Measurements from ENCODE around the gene AHCYL2. TPM values are rescaled to one million over a fixed set of nuclear protein-coding genes. Genes with fewer than 3 reads are reported as not detected.

Gene AHCYL2
- total RNA-seq, 1 experiment from 2014 or later: 23.2 TPM

- no peak overlapping the region for H3K56ac ChIP-seq (ENCODE audit: insufficient read length, low read depth, low read length)
- H4K8ac ChIP-seq (replicated peaks; ENCODE audit: insufficient read length, low read depth, low read length): no peak overlapping the region
- H3K9me3 ChIP-seq (ENCODE audit: control insufficient read depth, low read depth, low read length): no peaks in the 10 kb centered on the region
- H4K20me1 ChIP-seq (ENCODE audit: control insufficient read depth, insufficient read depth, insufficient read length): no peaks in the 10 kb centered on the region
- no peak overlapping the region for H3K23ac ChIP-seq (ENCODE audit: insufficient read length, low read depth, low read length)
- H3K14ac ChIP-seq (ENCODE audit: insufficient read depth, low read length): no peak overlapping the region
- H3K4me2 ChIP-seq (ENCODE audit: insufficient read depth, insufficient read length, low read length): no peak overlapping the region
- no peaks in the 10 kb centered on the region for H3K23me2 ChIP-seq (ENCODE audit: insufficient read length, low read depth, low read length, poor library complexity, severe bottlenecking)
- H2BK12ac ChIP-seq (ENCODE audit: insufficient read length, low read depth, low read length): no peak overlapping the region
- H3K27ac Mint-ChIP-seq: 0 out of 7 replicates have a peak overlapping the region, but pooled peaks of 1 of the 3 experiments have one; percentile 60
- no peaks in the 10 kb centered on the region for H3K27me3 ChIP-seq (ENCODE audit: insufficient read depth, low read length)
- H3K79me1 ChIP-seq (ENCODE audit: insufficient read depth, low read depth, low read length, poor library complexity, severe bottlenecking): no peaks in the 10 kb centered on the region
- H2AK5ac ChIP-seq (ENCODE audit: insufficient read length, low read length): no peak overlapping the region
- no peak overlapping the region for H4K91ac ChIP-seq (ENCODE audit: insufficient read length, low read depth, low read length)
- no peaks in the 10 kb centered on the region for H3K27me3 Mint-ChIP-seq (ENCODE audit: low read depth)
- H3K36me3 Mint-ChIP-seq (ENCODE audit: insufficient read depth in 1 of 3, low read depth in 3 of 3): peaks cover 3 to 30% (median 7%) of the 10 kb centered on the region in 3 experiments; a peak in 6 of 7 replicates
- no peak overlapping the region for H2BK120ac ChIP-seq (ENCODE audit: low read depth, low read length, poor library complexity, severe bottlenecking)
- no peak overlapping the region for H2BK5ac ChIP-seq (ENCODE audit: insufficient read length, low read length)
- no peak overlapping the region for H2AFZ ChIP-seq (ENCODE audit: low read length)
- no peak overlapping the region for H3K18ac ChIP-seq (ENCODE audit: insufficient read length, low read depth, low read length)
- no peak for TF ChIP-seq CTCF (conservative IDR thresholded peaks at IDR 0.05)
- no peak overlapping the region for H2BK20ac ChIP-seq (ENCODE audit: low read depth, low read length, poor library complexity, severe bottlenecking)
- no CpG with 5 or more reads among the region's 1 CpG for WGBS (ENCODE audit: extremely low coverage, insufficient read length, low lambda C conversion rate)
- no peaks in the 10 kb centered on the region for H3K4me1 Mint-ChIP-seq
- H3T11ph ChIP-seq (ENCODE audit: low read length): no peak overlapping the region
- no peak overlapping the region for H2BK15ac ChIP-seq (ENCODE audit: low read depth, low read length)
- no peaks in the 10 kb centered on the region for H3K9me3 Mint-ChIP-seq
- no peaks in the 10 kb centered on the region for H3K79me2 ChIP-seq (ENCODE audit: insufficient read depth, low read length)
- H4K5ac ChIP-seq (ENCODE audit: insufficient read length, low read depth, low read length): no peak overlapping the region
- H3K27ac ChIP-seq (ENCODE audit: insufficient read length, low read depth, low read length): no peak overlapping the region
- H3K4me1 ChIP-seq (ENCODE audit: insufficient read depth, low read length): no peaks in the 10 kb centered on the region
- DNase-seq: no peak
- H3K4me3 Mint-ChIP-seq: no peak overlapping the region
- H3K4ac ChIP-seq (ENCODE audit: low read depth, low read length): no peak overlapping the region
- no peak overlapping the region for H3K9ac ChIP-seq (ENCODE audit: extremely low read depth, insufficient read length, low read length)
Measured at GRCh38 chr7:129462420-129462819, 237.6 kb downstream of the AHCYL2 start.

Data from H9 (cell line).